Choroid plexus epithelial cell (primary cell): ENCODE data around the gene CIRBP.

Source experiments
- DNase-seq: peaks from one replicate; pipeline ENCODE4 v3.0.0-alpha.2; 2010; ENCODE audit warnings: low read depth
- H3K4me3 ChIP-seq: 2 replicates; pipeline ENCODE4 v1.5.1; 2011; ENCODE audit warnings: low read depth, mild to moderate bottlenecking, control low read depth, low read length, moderate library complexity
- TF ChIP-seq, protein P1 (sequence below): conservative IDR thresholded peaks from 2 replicates; pipeline ENCODE4 v1.5.1; 2011; ENCODE audit warnings: low read depth, mild to moderate bottlenecking, control low read depth, inconsistent platforms, low read length, moderate library complexity

Gene CIRBP

DNA sequence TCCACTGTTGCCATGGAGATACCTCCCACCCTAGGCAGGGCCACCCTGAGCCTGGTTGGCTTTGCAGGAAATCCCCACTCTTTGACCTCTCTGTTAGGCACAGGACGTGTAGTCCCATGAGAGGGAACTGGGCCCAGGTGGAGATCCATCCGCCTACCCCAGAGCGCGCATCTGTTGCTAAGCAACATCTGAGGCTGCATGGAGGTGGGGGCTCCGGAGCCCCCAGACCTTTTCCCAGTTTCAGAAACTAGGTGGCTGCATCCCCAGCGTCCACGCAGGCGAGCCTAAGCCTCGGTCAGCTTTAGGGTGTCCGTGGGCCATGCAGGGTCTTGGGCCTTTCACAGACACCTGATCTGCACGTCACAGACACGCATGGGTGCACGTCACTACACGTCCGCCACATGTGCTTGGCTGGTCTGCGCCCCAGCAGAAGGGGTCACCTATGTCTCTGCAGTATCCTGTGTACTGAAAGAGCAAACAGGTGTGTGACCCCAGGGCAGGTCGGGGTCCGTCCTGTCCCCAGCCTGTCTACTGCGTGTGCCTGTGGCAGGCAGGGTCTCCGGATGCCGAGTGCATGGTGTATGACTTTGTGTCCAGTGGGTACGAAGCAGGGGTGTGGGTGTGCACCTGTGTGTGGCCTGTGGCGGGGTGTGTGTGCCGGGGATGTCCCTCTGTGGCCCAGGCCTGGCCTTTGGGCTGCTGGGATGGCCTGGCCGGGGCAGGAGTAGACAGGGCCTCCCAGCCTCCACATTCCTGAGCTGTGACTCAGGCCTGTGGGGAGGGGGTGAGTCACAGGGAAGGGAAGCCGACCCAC, 4.1 kb upstream of the CIRBP start:
- DNase-seq, result peak; percentile 84
- TF ChIP-seq, protein P1, sequence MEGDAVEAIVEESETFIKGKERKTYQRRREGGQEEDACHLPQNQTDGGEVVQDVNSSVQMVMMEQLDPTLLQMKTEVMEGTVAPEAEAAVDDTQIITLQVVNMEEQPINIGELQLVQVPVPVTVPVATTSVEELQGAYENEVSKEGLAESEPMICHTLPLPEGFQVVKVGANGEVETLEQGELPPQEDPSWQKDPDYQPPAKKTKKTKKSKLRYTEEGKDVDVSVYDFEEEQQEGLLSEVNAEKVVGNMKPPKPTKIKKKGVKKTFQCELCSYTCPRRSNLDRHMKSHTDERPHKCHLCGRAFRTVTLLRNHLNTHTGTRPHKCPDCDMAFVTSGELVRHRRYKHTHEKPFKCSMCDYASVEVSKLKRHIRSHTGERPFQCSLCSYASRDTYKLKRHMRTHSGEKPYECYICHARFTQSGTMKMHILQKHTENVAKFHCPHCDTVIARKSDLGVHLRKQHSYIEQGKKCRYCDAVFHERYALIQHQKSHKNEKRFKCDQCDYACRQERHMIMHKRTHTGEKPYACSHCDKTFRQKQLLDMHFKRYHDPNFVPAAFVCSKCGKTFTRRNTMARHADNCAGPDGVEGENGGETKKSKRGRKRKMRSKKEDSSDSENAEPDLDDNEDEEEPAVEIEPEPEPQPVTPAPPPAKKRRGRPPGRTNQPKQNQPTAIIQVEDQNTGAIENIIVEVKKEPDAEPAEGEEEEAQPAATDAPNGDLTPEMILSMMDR, result no peak
- no peak overlapping the region for H3K4me3 ChIP-seq

DNA sequence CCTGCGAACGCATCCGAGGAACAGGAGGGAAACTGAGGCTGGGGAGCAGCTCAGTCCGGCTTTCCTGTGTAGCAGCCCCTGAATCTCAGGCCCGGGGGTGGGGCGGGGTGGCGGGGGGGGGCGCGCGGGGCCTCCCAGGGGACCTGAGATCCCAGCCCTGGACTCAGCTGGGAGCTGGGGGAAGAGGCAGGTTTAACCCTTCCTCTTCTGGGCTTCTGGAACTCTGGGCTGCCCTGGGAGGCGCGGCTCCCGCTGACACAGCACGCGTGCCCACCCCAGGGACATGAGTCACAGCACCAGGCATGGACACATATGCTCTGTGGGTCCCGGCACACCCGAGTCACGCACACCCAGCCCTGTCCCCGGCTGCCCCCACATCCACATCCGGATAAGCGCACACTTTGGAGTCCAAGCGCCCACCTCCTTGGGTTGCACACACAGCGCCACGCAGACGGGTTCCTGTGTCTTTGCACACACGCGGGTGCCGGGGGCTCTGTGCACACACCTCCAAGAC, 3.5 kb upstream of the CIRBP start:
- peak; percentile 35 for DNase-seq
- peak overlapping the region; percentile 56 for H3K4me3 ChIP-seq
- TF ChIP-seq, protein P1, result no peak

DNA sequence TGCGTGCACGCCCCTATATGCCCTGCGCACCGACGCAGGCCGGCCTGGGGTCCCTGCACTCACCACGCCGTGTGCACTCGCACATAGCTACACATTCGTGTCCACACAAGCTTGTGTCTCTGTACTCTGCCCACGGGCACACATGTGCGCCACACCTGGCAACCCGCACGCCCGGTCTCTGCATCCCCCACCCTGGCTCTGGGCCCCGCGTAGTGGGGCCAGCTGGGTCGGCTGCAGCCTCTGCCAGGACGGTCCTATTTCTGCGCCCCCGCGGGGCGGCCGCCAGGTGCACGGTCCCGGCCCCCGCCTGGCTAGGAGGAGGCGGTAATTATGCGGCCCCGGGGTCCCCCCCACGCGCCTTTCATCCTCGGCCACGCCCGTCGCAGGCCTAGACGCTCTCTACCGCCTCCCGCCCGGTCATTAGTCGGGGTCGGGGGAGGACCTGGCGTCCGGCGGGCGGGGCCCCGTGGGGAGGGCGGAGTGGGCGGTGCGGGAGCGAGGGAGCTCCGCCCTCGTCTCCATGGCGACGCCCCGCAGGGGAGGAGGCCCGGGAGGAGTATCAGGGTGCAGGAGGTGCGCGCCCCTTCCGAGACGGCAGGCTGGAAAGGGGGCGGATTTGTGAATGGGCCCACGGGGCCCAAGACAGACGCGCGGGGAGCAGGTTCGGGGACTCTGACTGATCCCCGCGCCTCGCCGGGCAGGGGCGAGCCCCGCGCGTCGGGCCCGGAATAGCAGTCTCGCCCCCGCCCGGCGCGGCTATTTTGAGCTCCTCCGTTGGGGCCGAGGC, 2.8 kb upstream of the CIRBP start:
- DNase-seq, result peak; percentile 80
- peak overlapping the region; percentile 56 for H3K4me3 ChIP-seq
- TF ChIP-seq, protein P1, result no peak

DNA sequence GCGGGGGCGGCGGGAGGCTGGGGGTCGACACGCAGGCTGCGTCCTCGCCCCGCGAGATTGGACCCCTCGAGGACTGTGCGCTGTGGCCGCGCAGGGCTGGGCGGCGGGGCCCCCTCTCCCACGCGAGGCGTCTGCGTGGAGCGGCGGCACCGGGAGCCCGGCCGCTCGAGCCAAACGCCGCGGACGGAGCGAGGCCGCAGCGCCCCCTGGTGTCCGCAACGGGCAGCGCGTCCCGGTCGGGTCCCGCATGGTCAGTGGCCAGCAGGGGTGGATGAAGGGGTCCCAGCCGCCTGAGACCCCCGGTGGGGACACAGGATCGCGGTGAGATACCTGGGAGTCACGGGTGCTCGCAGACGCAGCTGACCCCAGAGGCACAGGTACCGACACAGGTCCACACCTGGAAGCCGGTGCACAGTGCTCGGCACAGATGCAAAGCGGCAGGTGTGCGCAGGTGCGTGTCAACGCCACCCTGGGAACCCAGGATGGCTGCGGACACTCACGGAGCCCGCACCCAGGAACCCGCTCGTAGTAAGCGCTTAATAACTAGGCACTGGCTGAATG, 2.1 kb upstream of the CIRBP start:
- peak; percentile 54 for DNase-seq
- peak overlapping the region; percentile 56 for H3K4me3 ChIP-seq

DNA sequence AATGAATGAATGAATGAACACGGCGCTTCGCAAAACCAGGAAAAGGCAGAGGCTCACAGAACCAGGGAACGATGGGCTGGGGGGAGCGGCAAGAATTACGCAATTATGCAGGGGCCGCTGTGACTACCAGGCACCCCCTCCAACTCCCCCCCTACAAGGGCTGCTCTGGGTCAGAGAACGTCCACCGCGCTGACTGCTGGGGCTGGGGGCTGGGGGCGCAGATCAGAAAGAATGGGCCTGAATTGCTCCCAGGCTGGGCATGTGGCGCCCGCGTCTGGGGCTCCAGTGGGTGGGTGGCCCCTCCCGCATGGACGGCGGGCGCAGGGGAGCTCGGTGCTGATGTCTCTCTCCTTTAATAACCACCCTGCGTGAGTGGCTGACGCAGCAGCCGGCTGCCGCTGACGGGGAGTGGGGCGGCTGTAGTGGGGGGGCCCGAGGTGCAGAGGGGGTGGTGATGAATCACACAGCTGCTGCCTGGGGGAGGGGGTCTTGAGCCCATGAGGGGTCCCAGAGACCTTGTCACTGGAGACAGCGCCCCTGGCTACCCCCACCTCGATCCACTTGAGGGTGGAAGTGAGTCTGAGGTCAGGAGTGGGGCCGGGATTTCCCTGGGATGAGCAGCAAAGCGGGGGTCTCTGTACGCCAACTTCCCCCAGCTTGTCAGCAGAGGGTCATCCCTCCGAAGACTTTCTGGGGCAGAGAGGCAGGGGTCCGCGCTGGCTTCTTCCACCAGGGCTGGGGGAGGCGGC, 1.5 kb upstream of the CIRBP start:
- H3K4me3 ChIP-seq, result peak overlapping the region; percentile 17
- TF ChIP-seq, protein P1, result no peak
- DNase-seq, result peak; percentile 31

More for the DNA sequence above, 2.1 kb upstream of the CIRBP start:
- TF ChIP-seq, protein P1, result peak; percentile 71

DNA sequence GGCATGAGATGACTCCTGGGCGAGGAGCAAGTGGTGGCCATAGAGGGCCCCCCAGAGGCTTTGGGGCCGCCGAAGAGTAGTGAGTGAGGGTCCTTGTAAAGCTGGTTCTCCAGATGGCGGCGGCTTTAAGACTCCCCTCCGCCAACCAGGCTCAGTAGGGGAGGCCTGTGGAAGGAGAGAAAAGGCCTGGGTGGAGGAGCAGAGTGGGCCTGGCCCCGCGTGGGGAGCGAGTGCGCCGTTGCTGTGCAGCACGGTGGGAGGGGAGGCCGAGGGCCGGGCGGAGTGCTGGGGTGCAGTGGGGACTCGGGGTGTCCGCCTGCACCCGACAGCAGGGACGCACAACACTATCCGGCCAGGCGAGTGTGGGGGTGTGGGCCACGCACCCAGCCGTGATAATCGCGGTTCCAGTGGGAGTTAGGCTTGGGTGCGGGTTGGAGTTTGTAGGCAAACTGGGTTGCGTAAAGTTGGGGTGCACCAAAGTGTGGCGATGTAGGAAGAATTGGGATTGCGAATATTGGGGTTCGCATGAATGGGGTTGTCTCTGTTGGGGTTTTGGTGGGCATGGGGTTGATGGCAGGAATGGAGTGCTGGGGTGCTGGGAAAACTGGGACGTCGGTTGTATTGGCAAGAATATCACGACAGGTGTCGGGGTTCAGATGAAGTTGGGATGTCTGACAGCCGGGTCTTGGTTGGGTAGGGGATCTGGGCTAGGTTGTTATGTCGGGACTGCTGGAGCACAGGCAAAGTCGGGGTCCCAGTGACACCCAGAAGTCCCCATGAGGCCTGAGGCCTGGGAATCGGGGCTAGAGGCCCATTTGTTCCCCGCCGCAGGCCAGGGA, 687 bp upstream of the CIRBP start:
- DNase-seq, result no peak
- TF ChIP-seq, protein P1, result no peak
- no peak overlapping the region for H3K4me3 ChIP-seq
